Neural cell (in vitro differentiated cells): Measurements from ENCODE around the gene BIRC5. TPM values are rescaled to one million over a fixed set of nuclear protein-coding genes. Genes with fewer than 3 reads are reported as not detected.

Experiments used
- H2AFZ ChIP-seq: fragments of 200-600, 300-800 bp; sonication (generic), shearing (Covaris generic); 2 replicates; pipeline ENCODE4 v1.6.0; 2014; ENCODE audit warnings: low read depth, mild to moderate bottlenecking, antibody characterized with exemption, low read length, moderate library complexity
- H3F3A ChIP-seq: fragments of 200-600 bp; shearing (Covaris generic); 2 replicates; pipeline ENCODE4 v1.6.1; 2016; ENCODE audit warnings: mild to moderate bottlenecking, moderate library complexity, mixed read lengths, antibody characterized with exemption, low read length; ENCODE audit not compliant: insufficient read depth, poor library complexity, severe bottlenecking
- H3K27ac ChIP-seq: fragments of 200-600, 300-800 bp; sonication (generic), shearing (Covaris generic); 2 replicates; pipeline ENCODE4 v1.5.1; 2014; ENCODE audit warnings: mild to moderate bottlenecking, low read length, moderate library complexity
- H3K27me3 ChIP-seq: fragments of 300-800, 200-600 bp; sonication (generic), shearing (Covaris generic); 2 replicates; pipeline ENCODE4 v1.6.0; 2014; ENCODE audit warnings: mild to moderate bottlenecking, low read depth, low read length, moderate library complexity; ENCODE audit not compliant: insufficient read depth
- H3K36me3 ChIP-seq: fragments of 300-800, 200-600 bp; sonication (generic), shearing (Covaris generic); 2 replicates; pipeline ENCODE4 v1.5.1; 2014; ENCODE audit warnings: mild to moderate bottlenecking, antibody characterized with exemption, low read length, moderate library complexity; ENCODE audit not compliant: insufficient read depth
- H3K4me2 ChIP-seq: fragments of 300-800, 200-600 bp; sonication (generic), shearing (Covaris generic); 2 replicates; pipeline ENCODE4 v1.6.0; 2014; ENCODE audit warnings: mild to moderate bottlenecking, low read length
- H3K4me3 ChIP-seq: fragments of 300-800, 200-600 bp; sonication (generic), shearing (Covaris generic); 2 replicates; pipeline ENCODE4 v1.5.1; 2014; ENCODE audit warnings: mild to moderate bottlenecking, low read length, moderate library complexity
- H3K79me2 ChIP-seq: fragments of 200-600 bp; shearing (Covaris generic); replicated peaks from 2 replicates; pipeline ENCODE4 v1.6.0; 2014; ENCODE audit warnings: mild to moderate bottlenecking, low read length, moderate library complexity; ENCODE audit not compliant: insufficient read depth
- H3K9ac ChIP-seq: fragments of 300-800, 200-600 bp; sonication (generic), shearing (Covaris generic); 2 replicates; pipeline ENCODE4 v1.6.1; 2016; ENCODE audit warnings: mild to moderate bottlenecking, low read length, mixed read lengths
- H3K9me2 ChIP-seq: fragments of 200-600 bp; shearing (Covaris generic); 2 replicates; pipeline ENCODE4 v1.6.1; 2016; ENCODE audit warnings: mild to moderate bottlenecking, low read length, mixed read lengths; ENCODE audit not compliant: insufficient read depth
- H3K9me3 ChIP-seq: fragments of 200-600, 300-800 bp; sonication (generic), shearing (Covaris generic); 2 replicates; pipeline ENCODE4 v1.6.1; 2016; ENCODE audit warnings: mild to moderate bottlenecking, mixed run types, low read length, moderate library complexity, mixed read lengths
- H4K20me1 ChIP-seq: fragments of 200-600 bp; shearing (Covaris generic); 2 replicates; pipeline ENCODE4 v1.6.1; 2016; ENCODE audit warnings: mild to moderate bottlenecking, mixed run types; ENCODE audit not compliant: insufficient read depth
- CTCF ChIP-seq: fragments of 450-650 bp; IDR thresholded peaks from 2 replicates; pipeline ENCODE4 v1.5.1; 2014; ENCODE audit warnings: antibody characterized with exemption, mild to moderate bottlenecking, moderate library complexity; ENCODE audit not compliant: poor library complexity, severe bottlenecking
- EP300 ChIP-seq: fragments of 450-650 bp; conservative IDR thresholded peaks from 2 replicates; pipeline ENCODE4 v1.6.1; 2014; ENCODE audit warnings: antibody characterized with exemption, mild to moderate bottlenecking, moderate library complexity; ENCODE audit not compliant: poor library complexity, severe bottlenecking
- EZH2 ChIP-seq: fragments of 200-600, 300-800 bp; shearing (Covaris generic), sonication (generic); IDR thresholded peaks from 2 replicates; pipeline ENCODE4 v1.6.1; 2014; ENCODE audit warnings: antibody characterized with exemption, low read length, borderline replicate concordance, mild to moderate bottlenecking; ENCODE audit not compliant: insufficient read depth, poor library complexity, severe bottlenecking
- MXI1 ChIP-seq: fragments of 450-650 bp; conservative IDR thresholded peaks from 2 replicates; pipeline ENCODE4 v1.6.1; 2014; ENCODE audit warnings: antibody characterized with exemption, mild to moderate bottlenecking; ENCODE audit not compliant: poor library complexity, severe bottlenecking
- POLR2AphosphoS5 ChIP-seq: IDR thresholded peaks from 2 replicates; pipeline ENCODE4 v1.6.1; 2012
- RAD21 ChIP-seq: fragments of 450-650 bp; conservative IDR thresholded peaks from 2 replicates; pipeline ENCODE4 v1.6.1; 2014; ENCODE audit warnings: antibody characterized with exemption, mild to moderate bottlenecking, moderate library complexity
- REST ChIP-seq: IDR thresholded peaks from 2 replicates; pipeline ENCODE4 v1.6.1; 2012; ENCODE audit warnings: borderline replicate concordance
- SMC3 ChIP-seq: fragments of 450-650 bp; conservative IDR thresholded peaks from 2 replicates; pipeline ENCODE4 v1.6.1; 2014; ENCODE audit warnings: antibody characterized with exemption, mild to moderate bottlenecking, moderate library complexity; ENCODE audit not compliant: poor library complexity
- TAF1 ChIP-seq: IDR thresholded peaks from 2 replicates; pipeline ENCODE4 v1.6.1; 2012; ENCODE audit warnings: low read depth
- polyA plus RNA-seq: library from polyadenylated mRNA; depleted of rRNA; stranded (reverse); fragments of >200 nt; gene quantifications from 2 replicates; pipeline ENCODE4 v1.2.3, GENCODE V29; 2014

Gene BIRC5
- polyA plus RNA-seq, 1 donor from 2014 or later: 1.4 TPM

- Histone ChIP-seq H3K36me3 (no peaks in the 10 kb centered on the region), H2AFZ (no peak overlapping the region), H3K27me3 (no peaks in the 10 kb centered on the region), H3K4me2 (no peak overlapping the region), H3K4me3 (no peak overlapping the region), H4K20me1 (no peaks in the 10 kb centered on the region), H3F3A (no peaks in the 10 kb centered on the region), H3K9me3 (no peaks in the 10 kb centered on the region), H3K27ac (no peak overlapping the region), H3K9me2 (no peaks in the 10 kb centered on the region), H3K79me2 (no peaks in the 10 kb centered on the region), H3K9ac (no peak overlapping the region)
- TF ChIP-seq CTCF (no peak), EP300 (no peak), MXI1 (no peak), REST (no peak), POLR2AphosphoS5 (no peak), RAD21 (no peak), TAF1 (no peak), SMC3 (no peak), EZH2 (no peak)
These were observed 58.8 kb downstream of the BIRC5 start for GRCh38 chr17:78272914-78273258.

GRCh38 chr17:78273813-78274212, 59.8 kb downstream of the BIRC5 start:
- TF ChIP-seq MXI1 (no peak), SMC3 (no peak), EZH2 (no peak), CTCF (no peak), POLR2AphosphoS5 (no peak), RAD21 (no peak), EP300 (no peak), REST (no peak), TAF1 (no peak)
- H3F3A ChIP-seq: no peaks in the 10 kb centered on the region
- no peak overlapping the region for H2AFZ ChIP-seq
- no peak overlapping the region for H3K9ac ChIP-seq
- H3K27me3 ChIP-seq: no peaks in the 10 kb centered on the region
- no peaks in the 10 kb centered on the region for H4K20me1 ChIP-seq
- H3K4me2 ChIP-seq: no peak overlapping the region
- H3K27ac ChIP-seq: no peak overlapping the region
- no peaks in the 10 kb centered on the region for H3K9me3 ChIP-seq
- H3K9me2 ChIP-seq: no peaks in the 10 kb centered on the region
- H3K36me3 ChIP-seq: no peaks in the 10 kb centered on the region
- H3K4me3 ChIP-seq: no peak overlapping the region
- H3K79me2 ChIP-seq: no peaks in the 10 kb centered on the region
